ENCODE data around the gene HSD17B1. TPM values are rescaled to one million over a fixed set of nuclear protein-coding genes. Genes with fewer than 3 reads are reported as not detected.

The HSD17B1 gene
- total RNA-seq, 1 donor, result 3.5 TPM

DNA sequence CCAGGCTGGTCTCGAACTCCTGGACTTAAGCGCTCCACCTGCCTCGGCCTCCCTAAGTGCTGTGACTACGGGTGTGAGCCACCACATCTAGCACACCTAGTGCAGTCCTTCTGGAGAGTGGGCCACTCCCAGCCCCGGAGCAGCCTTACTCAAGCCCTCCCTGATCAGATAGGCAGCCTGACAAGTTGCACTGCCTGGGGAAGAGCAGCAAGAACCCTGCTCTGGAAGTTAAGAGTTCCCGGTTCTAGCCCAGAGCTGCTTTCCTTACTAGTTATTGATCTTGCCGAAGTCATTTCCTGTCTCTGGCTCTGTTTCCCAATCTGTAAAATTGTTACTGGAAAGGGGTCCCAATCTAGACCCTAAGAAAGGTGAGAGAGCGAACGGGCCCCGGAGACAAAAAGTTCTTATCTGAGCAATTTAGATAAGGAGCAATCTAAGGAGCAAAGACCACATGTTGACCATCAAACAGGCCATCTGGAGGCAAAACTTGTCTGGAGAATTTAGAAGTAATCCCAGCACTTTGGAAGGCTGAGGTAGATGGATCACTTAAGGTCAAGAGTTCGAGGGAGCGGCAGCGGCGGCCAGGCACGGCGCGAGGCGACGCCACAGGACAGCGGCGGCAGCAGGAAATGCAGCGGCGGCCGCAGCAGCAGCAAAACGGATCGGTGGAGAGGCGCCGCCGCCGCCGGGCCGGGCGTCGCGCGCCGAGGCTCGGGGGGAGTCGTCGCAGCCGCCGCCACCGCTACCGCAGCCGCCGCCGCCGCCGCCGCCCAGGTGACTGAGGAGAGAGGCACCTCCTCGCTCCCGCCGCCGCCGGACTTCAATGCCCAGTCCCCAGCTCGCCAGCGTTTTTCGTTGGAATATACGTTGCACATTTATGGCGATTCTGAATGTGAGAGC lies 21.0 kb upstream of the HSD17B1 start:
- peak; percentile 41 for TF ChIP-seq CTCF (IDR thresholded peaks at IDR 0.05; ENCODE audit: insufficient read depth, low read depth, low read length)
- peak overlapping the region; percentile 51 for H3K4me3 ChIP-seq (ENCODE audit: low read depth, low read length)
- peak; percentile 83 for DNase-seq (ENCODE audit: low read depth)

- no peak for DNase-seq (ENCODE audit: low read depth)
These were observed 17.3 kb upstream of the HSD17B1 start for GRCh38 chr17:42535155-42536047.

GRCh38 chr17:42536048-42536371 lies 16.7 kb upstream of the HSD17B1 start, which contains the start of gene NAGLU:
Gene NAGLU, plus strand, starts transcription at chr17:42536241. Its CDS starts 32 bp downstream, at chr17:42536273.
- TF ChIP-seq CTCF (IDR thresholded peaks at IDR 0.05; ENCODE audit: insufficient read depth, low read depth, low read length), result no peak
- peak within 1 kb of the TSS; percentile 72 for H3K4me3 ChIP-seq (ENCODE audit: low read depth, low read length)
- DNase-seq (ENCODE audit: low read depth), result peak; percentile 90

More at GRCh38 chr17:42535155-42536047, 17.3 kb upstream of the HSD17B1 start:
- H3K4me3 ChIP-seq (ENCODE audit: low read depth, low read length), result peak overlapping the region; percentile 72
- no peak for TF ChIP-seq CTCF (IDR thresholded peaks at IDR 0.05; ENCODE audit: insufficient read depth, low read depth, low read length)

GRCh38 chr17:42536372-42537155 lies 16.2 kb upstream of the HSD17B1 start:
- TF ChIP-seq CTCF (IDR thresholded peaks at IDR 0.05; ENCODE audit: insufficient read depth, low read depth, low read length), result no peak
- peak overlapping the region; percentile 72 for H3K4me3 ChIP-seq (ENCODE audit: low read depth, low read length)
- DNase-seq (ENCODE audit: low read depth), result peak; percentile 88

GRCh38 chr17:42537156-42537805 lies 15.4 kb upstream of the HSD17B1 start:
- H3K4me3 ChIP-seq (ENCODE audit: low read depth, low read length), result peak overlapping the region; percentile 72
- no peak for DNase-seq (ENCODE audit: low read depth)
- no peak for TF ChIP-seq CTCF (IDR thresholded peaks at IDR 0.05; ENCODE audit: insufficient read depth, low read depth, low read length)
